A673 (cell line): ENCODE data around the gene SDK1. TPM values are rescaled to one million over a fixed set of nuclear protein-coding genes. Genes with fewer than 3 reads are reported as not detected.

Source experiments
- BruUV-seq: library from RNA; stranded (reverse); fragments of 400-500 nt; replicated peaks from 2 replicates; lab custom pipeline; 2021; lab: Mats Ljungman, UMichigan
- CTCF ChIA-PET: fragments of 300-600 bp; sonication (Branson Sonifier 250); formaldehyde crosslinking; loops from one replicate; lab custom pipeline; 2022; ENCODE audit warnings: antibody characterized with exemption; lab: Charles Lee
- POLR2A ChIA-PET: fragments of 300-600 bp; sonication (Branson Sonifier 250); formaldehyde crosslinking; loops from one replicate; lab custom pipeline; 2022; ENCODE audit warnings: antibody characterized with exemption; ENCODE audit not compliant: low non-redundant PET; lab: Charles Lee
- DNase-seq: peaks from one replicate; pipeline ENCODE4 v3.0.0-alpha.2; 2015; ENCODE audit warnings: low spot score
- H3K27ac ChIP-seq: fragments of 200-600 bp; sonication (generic); 2 replicates; pipeline ENCODE4 v1.5.1; 2016; ENCODE audit warnings: mixed run types, low read depth, mild to moderate bottlenecking, mixed read lengths, antibody characterized with exemption, low read length; ENCODE audit not compliant: poor library complexity, severe bottlenecking
- H3K27me3 ChIP-seq: fragments of 200-600 bp; sonication (generic); replicated peaks from 2 replicates; pipeline ENCODE4 v1.6.1; 2017; ENCODE audit warnings: mixed run types, low read depth, mild to moderate bottlenecking, mixed read lengths, antibody characterized with exemption, low read length; ENCODE audit not compliant: insufficient read depth, poor library complexity
- H3K36me3 ChIP-seq: fragments of 200-600 bp; sonication (generic); 2 replicates; pipeline ENCODE4 v1.6.1; 2016; ENCODE audit warnings: mixed run types, mild to moderate bottlenecking, mixed read lengths, antibody characterized with exemption, low read length; ENCODE audit not compliant: insufficient read depth, poor library complexity, severe bottlenecking
- H3K4me1 ChIP-seq: fragments of 200-600 bp; sonication (generic); 2 replicates; pipeline ENCODE4 v1.6.1; 2017; ENCODE audit warnings: mixed run types, mild to moderate bottlenecking, mixed read lengths, antibody characterized with exemption, low read length; ENCODE audit not compliant: insufficient read depth, poor library complexity, severe bottlenecking
- H3K4me3 ChIP-seq: fragments of 200-600 bp; sonication (generic); 2 replicates; pipeline ENCODE4 v1.5.1; 2016; ENCODE audit warnings: low read depth, mixed run types, mild to moderate bottlenecking, mixed read lengths, low read length; ENCODE audit not compliant: poor library complexity, severe bottlenecking
- H3K9me3 ChIP-seq: fragments of 200-600 bp; sonication (generic); 2 replicates; pipeline ENCODE4 v1.6.1; 2016; ENCODE audit warnings: mixed run types, low read depth, mild to moderate bottlenecking, mixed read lengths, antibody characterized with exemption, low read length; ENCODE audit not compliant: poor library complexity, severe bottlenecking
- CTCF ChIP-seq: fragments of 300-800, 200-600 bp; sonication (generic); conservative IDR thresholded peaks from 2 replicates; pipeline ENCODE4 v1.5.1; 2017; ENCODE audit warnings: low read depth, mild to moderate bottlenecking, antibody characterized with exemption, low read length, moderate library complexity, mixed read lengths
- EZH2 ChIP-seq: fragments of 200-600 bp; sonication (generic); IDR thresholded peaks from 2 replicates; pipeline ENCODE4 v1.6.1; 2017; ENCODE audit warnings: borderline replicate concordance, low read depth, mild to moderate bottlenecking, mixed read lengths, antibody characterized with exemption, low read length; ENCODE audit not compliant: poor library complexity, severe bottlenecking
- intact Hi-C: fragments of 100-400 bp; cut with micrococcal nuclease; formaldehyde crosslinking; loops from one replicate; pipeline ENCODE4 v1.10.0; 2022; ENCODE audit not compliant: unreplicated experiment
- total RNA-seq: library from RNA; stranded (reverse); gene quantifications from 2 replicates; pipeline ENCODE4 v1.2.3, GENCODE V29; 2021

SDK1 gene
- total RNA-seq, 1 experiment from 2014 or later = 14.7 TPM

GRCh38 chr7:4282434-4283223, 981.6 kb downstream of the SDK1 start:
- no peak overlapping the region for H3K4me3 ChIP-seq
- ChIA-PET CTCF (no interaction called here), POLR2A (no interaction called here)
- no peaks in the 10 kb centered on the region for H3K36me3 ChIP-seq
- H3K4me1 ChIP-seq = no peaks in the 10 kb centered on the region
- H3K27me3 ChIP-seq = no peaks in the 10 kb centered on the region
- TF ChIP-seq EZH2 = no peak
- TF ChIP-seq CTCF = no peak
- no peak for DNase-seq
- no TSS peak for BruUV-seq
- no peaks in the 10 kb centered on the region for H3K9me3 ChIP-seq
- no peak overlapping the region for H3K27ac ChIP-seq
- intact Hi-C loops = no loop called here

GRCh38 chr7:4286351-4286750, 985.3 kb downstream of the SDK1 start:
- no TSS peak for BruUV-seq
- H3K27ac ChIP-seq = no peak overlapping the region
- intact Hi-C loops = no loop called here
- CTCF ChIA-PET = no interaction called here
- no peaks in the 10 kb centered on the region for H3K27me3 ChIP-seq
- H3K4me3 ChIP-seq = no peak overlapping the region
- TF ChIP-seq CTCF (0 out of 2 replicates have a peak, but pooled peaks have one; percentile 18), EZH2 (no peak)
- no peak for DNase-seq
- no peaks in the 10 kb centered on the region for H3K4me1 ChIP-seq
- POLR2A ChIA-PET = no interaction called here
- no peaks in the 10 kb centered on the region for H3K36me3 ChIP-seq
- H3K9me3 ChIP-seq = no peaks in the 10 kb centered on the region

GRCh38 chr7:4288791-4289394, 987.8 kb downstream of the SDK1 start:
- Histone ChIP-seq H3K27me3 (no peaks in the 10 kb centered on the region), H3K4me3 (no peak overlapping the region), H3K9me3 (no peaks in the 10 kb centered on the region), H3K27ac (no peak overlapping the region), H3K4me1 (no peaks in the 10 kb centered on the region), H3K36me3 (no peaks in the 10 kb centered on the region)
- BruUV-seq = no TSS peak
- DNase-seq = no peak
- TF ChIP-seq EZH2 (no peak), CTCF (no peak)
- ChIA-PET CTCF (no interaction called here), POLR2A (no interaction called here)
- intact Hi-C loops = no loop called here
